GM23248 (cell line): Measurements from ENCODE around the gene ANKH. TPM values are rescaled to one million over a fixed set of nuclear protein-coding genes. Genes with fewer than 3 reads are reported as not detected.

Source experiments
- DNase-seq: peaks from one replicate; pipeline ENCODE4 v3.0.0-alpha.2; 2015
- H2AFZ ChIP-seq: fragments of 200-600 bp; sonication (generic); 2 replicates; pipeline ENCODE4 v1.6.1; 2016; ENCODE audit warnings: antibody characterized with exemption
- H3F3A ChIP-seq: fragments of 200-600 bp; sonication (generic); 2 replicates; pipeline ENCODE4 v1.6.1; 2016; ENCODE audit warnings: mild to moderate bottlenecking, antibody characterized with exemption, mixed run types; ENCODE audit not compliant: insufficient read depth
- H3K27ac ChIP-seq: fragments of 200-600 bp; sonication (generic); 2 replicates; pipeline ENCODE4 v1.5.1; 2016; ENCODE audit warnings: mild to moderate bottlenecking
- H3K27me3 ChIP-seq: fragments of 200-600 bp; sonication (generic); replicated peaks from 2 replicates; pipeline ENCODE4 v1.6.1; 2016; ENCODE audit warnings: mild to moderate bottlenecking; ENCODE audit not compliant: insufficient read depth
- H3K36me3 ChIP-seq: fragments of 200-600 bp; sonication (generic); 2 replicates; pipeline ENCODE4 v1.6.1; 2016; ENCODE audit warnings: low read depth, mild to moderate bottlenecking
- H3K4me1 ChIP-seq: fragments of 200-600 bp; sonication (generic); 2 replicates; pipeline ENCODE4 v1.6.1; 2016; ENCODE audit warnings: mild to moderate bottlenecking; ENCODE audit not compliant: insufficient read depth
- H3K4me2 ChIP-seq: fragments of 200-600 bp; sonication (generic); one replicate; pipeline ENCODE4 v1.6.1; 2016; ENCODE audit warnings: mild to moderate bottlenecking; ENCODE audit not compliant: unreplicated experiment
- H3K4me3 ChIP-seq: fragments of 200-600 bp; sonication (generic); 2 replicates; pipeline ENCODE4 v1.5.1; 2016; ENCODE audit warnings: mild to moderate bottlenecking
- H3K79me2 ChIP-seq: fragments of 200-600 bp; sonication (generic); 2 replicates; pipeline ENCODE4 v1.6.1; 2016; ENCODE audit warnings: mild to moderate bottlenecking; ENCODE audit not compliant: insufficient read depth
- H3K9ac ChIP-seq: fragments of 200-600 bp; sonication (generic); 2 replicates; pipeline ENCODE4 v1.6.1; 2016; ENCODE audit warnings: mild to moderate bottlenecking
- H3K9me2 ChIP-seq: fragments of 200-600 bp; sonication (generic); 2 replicates; pipeline ENCODE4 v1.6.1; 2016; ENCODE audit warnings: mixed run types, mild to moderate bottlenecking, moderate library complexity; ENCODE audit not compliant: insufficient read depth
- H3K9me3 ChIP-seq: fragments of 200-600 bp; sonication (generic); one replicate; pipeline ENCODE4 v1.6.1; 2017; ENCODE audit warnings: low read depth
- H4K20me1 ChIP-seq: fragments of 200-600 bp; sonication (generic); 2 replicates; pipeline ENCODE4 v1.6.0; 2016; ENCODE audit not compliant: insufficient read depth
- EZH2 ChIP-seq: fragments of 200-600 bp; sonication (generic); IDR thresholded peaks from 2 replicates; pipeline ENCODE4 v1.6.1; 2018; ENCODE audit warnings: antibody characterized with exemption, mild to moderate bottlenecking; ENCODE audit not compliant: insufficient read depth, poor library complexity, severe bottlenecking
- EZH2phosphoT487 ChIP-seq: fragments of 200-600 bp; sonication (generic); IDR thresholded peaks from 2 replicates; pipeline ENCODE4 v1.6.1; 2018; ENCODE audit warnings: antibody characterized with exemption, moderate library complexity, mild to moderate bottlenecking, low read depth; ENCODE audit not compliant: insufficient read depth
- WGBS, 2 experiments: methylation state at CpG; one replicate each; pipeline ENCODE4 v1.1.6; 2015 to 2017; ENCODE audit warnings: low lambda C conversion rate in 2 of 2, low coverage in 1 of 2; ENCODE audit errors: missing lambda C conversion rate in 2 of 2; 5-methylcytosine and 5-hydroxymethylcytosine counted together
- in situ Hi-C: fragments of 300-500 bp; cut with MboI; formaldehyde crosslinking; loops from 2 replicates; pipeline ENCODE4 v1.15.0; 2020
- polyA plus RNA-seq: library from polyadenylated mRNA; unstranded; fragments of >200 nt; fragmentation: Nextera tagmentation; extraction: Ambion mirVana; gene quantifications from 2 replicates; pipeline ENCODE4 v1.2.1, GENCODE V29; 2016
- total RNA-seq: library from RNA; depleted of rRNA; stranded (reverse); fragments of >200 nt; shearing (Covaris generic); gene quantifications from 2 replicates; pipeline ENCODE4 v1.2.3, GENCODE V29; 2014

The ANKH gene
- total and polyA plus RNA-seq, 2 experiments from 2014 or later, result 45.9 to 47.6 TPM

- in situ Hi-C loops, result no loop called here
- Histone ChIP-seq H4K20me1 (no peaks in the 10 kb centered on the region), H3K4me1 (peaks cover 14% of the 10 kb centered on the region), H3K4me2 (no peak overlapping the region), H3F3A (peaks cover 35% of the 10 kb centered on the region), H3K4me3 (no peak overlapping the region), H3K9ac (no peak overlapping the region), H3K36me3 (peaks cover 22% of the 10 kb centered on the region), H2AFZ (no peak overlapping the region), H3K9me2 (no peaks in the 10 kb centered on the region), H3K27ac (no peak overlapping the region), H3K27me3 (no peaks in the 10 kb centered on the region), H3K79me2 (no peaks in the 10 kb centered on the region), H3K9me3 (no peaks in the 10 kb centered on the region)
- WGBS, 2 experiments, result 41% methylated on average over 11 of the region's 12 CpGs
- TF ChIP-seq EZH2 (no peak), EZH2phosphoT487 (no peak)
- peak; percentile 32 for DNase-seq
Observed at GRCh38 chr5:14748180-14748900, 123.2 kb downstream of the ANKH start.

DNA sequence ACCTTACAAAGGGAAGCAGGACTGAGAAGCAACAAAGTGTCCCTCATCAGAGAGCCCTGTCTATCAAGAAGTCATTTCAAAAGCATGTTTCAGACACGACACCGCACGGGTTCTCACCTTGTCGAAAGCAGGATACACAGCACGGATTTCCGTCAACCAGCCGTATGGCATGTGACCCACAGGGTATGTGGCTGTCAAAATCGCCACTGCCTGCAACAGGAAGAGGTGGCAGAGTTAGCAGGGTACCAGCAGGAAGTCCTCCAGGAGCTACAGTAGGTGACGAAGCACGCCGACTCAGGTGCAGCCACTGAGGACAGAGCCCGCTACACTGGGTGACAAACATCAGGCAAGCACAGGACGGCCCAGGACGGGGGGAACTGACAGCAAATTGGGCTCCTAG lies 125.8 kb downstream of the ANKH start:
- Histone ChIP-seq H3F3A (peaks cover 40% of the 10 kb centered on the region), H3K9me3 (no peaks in the 10 kb centered on the region), H3K4me3 (no peak overlapping the region), H4K20me1 (no peaks in the 10 kb centered on the region), H3K79me2 (no peaks in the 10 kb centered on the region), H3K36me3 (peaks cover 24% of the 10 kb centered on the region), H3K27ac (no peak overlapping the region), H3K27me3 (no peaks in the 10 kb centered on the region), H2AFZ (no peak overlapping the region), H3K9me2 (no peaks in the 10 kb centered on the region), H3K4me2 (no peak overlapping the region), H3K4me1 (peaks cover 14% of the 10 kb centered on the region), H3K9ac (no peak overlapping the region)
- in situ Hi-C loops, result no loop called here
- DNase-seq, result no peak
- TF ChIP-seq EZH2phosphoT487 (no peak), EZH2 (no peak)
- WGBS, 2 experiments, result 96 to 98% methylated on average over 14 of the region's 14 CpGs

- Histone ChIP-seq H3K9ac (no peak overlapping the region), H3K27me3 (no peaks in the 10 kb centered on the region), H3K27ac (no peak overlapping the region), H3K4me3 (no peak overlapping the region), H3K4me2 (no peak overlapping the region), H3F3A (peaks cover 42% of the 10 kb centered on the region), H3K9me3 (no peaks in the 10 kb centered on the region), H3K79me2 (no peaks in the 10 kb centered on the region), H3K36me3 (peaks cover 21% of the 10 kb centered on the region; the same call in 1 of the 2 replicates), H2AFZ (no peak overlapping the region), H3K4me1 (peaks cover 18% of the 10 kb centered on the region), H3K9me2 (no peaks in the 10 kb centered on the region), H4K20me1 (no peaks in the 10 kb centered on the region)
- DNase-seq, result no peak
- no peak for TF ChIP-seq EZH2
- no peak for TF ChIP-seq EZH2phosphoT487
- in situ Hi-C loops, result no loop called here
- 93 to 97% methylated on average over 5 of the region's 5 CpGs for WGBS, 2 experiments
Observed at GRCh38 chr5:14745188-14745563, 126.4 kb downstream of the ANKH start.

DNA sequence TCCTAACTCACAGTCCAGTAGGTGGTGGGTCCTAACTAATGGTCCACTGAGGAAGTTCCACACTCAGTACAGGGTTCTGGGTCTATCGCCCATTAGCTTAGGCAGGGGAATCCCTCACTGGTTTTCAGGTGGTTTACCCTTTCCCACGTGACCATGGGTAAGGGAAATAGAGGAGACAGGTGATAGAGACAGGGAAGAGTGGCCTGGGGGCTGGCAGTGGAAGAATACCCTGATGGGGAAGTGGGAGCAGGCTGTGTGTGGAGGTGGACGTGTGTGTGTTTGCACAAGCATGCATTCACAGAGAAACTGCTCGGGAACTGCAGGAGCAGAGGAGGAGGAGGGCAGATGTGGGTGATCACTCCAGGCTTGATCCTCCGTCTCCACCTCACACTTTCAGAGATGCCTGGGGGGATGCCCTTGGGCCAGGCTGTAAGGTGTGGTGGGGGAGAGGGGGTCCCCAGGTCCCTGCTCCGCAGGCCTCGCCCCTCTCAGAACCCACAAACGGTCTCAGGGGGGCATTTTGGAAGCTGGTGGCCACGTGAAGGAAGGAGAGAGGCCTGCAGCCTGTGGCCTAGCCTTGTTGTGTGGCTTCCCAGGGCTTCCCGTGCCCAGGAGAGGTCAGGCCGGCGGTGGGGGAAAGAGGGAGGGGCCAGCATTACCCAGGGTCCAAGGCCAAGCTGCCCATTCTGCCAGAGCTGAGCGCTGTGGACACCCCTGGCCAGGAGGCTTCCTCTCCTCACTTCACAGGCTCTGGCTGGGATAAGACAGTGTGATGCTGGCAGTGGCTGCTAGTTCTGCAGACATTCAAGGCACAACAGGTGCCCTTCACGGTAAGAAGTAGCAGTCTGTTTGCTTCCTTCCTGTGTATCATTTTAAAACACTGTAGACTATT lies 127.0 kb downstream of the ANKH start:
- no peak overlapping the region for H3K4me3 ChIP-seq
- H3K27ac ChIP-seq, result no peak overlapping the region
- H3K27me3 ChIP-seq, result no peaks in the 10 kb centered on the region
- no peaks in the 10 kb centered on the region for H3K9me2 ChIP-seq
- H3K4me2 ChIP-seq, result no peak overlapping the region
- H3K36me3 ChIP-seq, result peaks cover 21% of the 10 kb centered on the region; the same call in 1 of the 2 replicates
- H3K4me1 ChIP-seq, result peaks cover 18% of the 10 kb centered on the region
- WGBS, 2 experiments, result 95 to 96% methylated on average over 13 to 14 of the region's 14 CpGs
- H3F3A ChIP-seq, result peaks cover 41% of the 10 kb centered on the region
- no peaks in the 10 kb centered on the region for H3K9me3 ChIP-seq
- TF ChIP-seq EZH2 (no peak), EZH2phosphoT487 (no peak)
- H3K79me2 ChIP-seq, result no peaks in the 10 kb centered on the region
- no peak overlapping the region for H3K9ac ChIP-seq
- H4K20me1 ChIP-seq, result no peaks in the 10 kb centered on the region
- no peak for DNase-seq
- no peak overlapping the region for H2AFZ ChIP-seq
- in situ Hi-C loops, result no loop called here
